Endometrium (tissue), 2 donors: ENCODE measurements around the gene BRI3BP.
"Not testable (repeated sequence)": the region's sequence is repeated elsewhere in the genome, so short reads cannot be mapped to it uniquely, and the experiment has no call there.

Source experiments
- FAIRE-seq: peaks from 2 replicates; lab custom pipeline; 2012; peaks lifted over from hg19 to GRCh38; lab: Jason Lieb, UNC
- donor health status: control.
- donor health status: control.

BRI3BP gene

GRCh38 chr12:125068391-125068790 is 74.9 kb downstream of the BRI3BP start:
- FAIRE-seq: no peak

- no peak for FAIRE-seq
These were observed 76.2 kb downstream of the BRI3BP start for GRCh38 chr12:125069616-125070015.

GRCh38 chr12:125070112-125070511 is 76.7 kb downstream of the BRI3BP start:
- FAIRE-seq: no peak

- FAIRE-seq: no peak
These were observed 77.4 kb downstream of the BRI3BP start for GRCh38 chr12:125070661-125071390.

GRCh38 chr12:125071456-125071855 is 78.0 kb downstream of the BRI3BP start:
- FAIRE-seq: no peak

- FAIRE-seq: no peak
These were observed 79.1 kb downstream of the BRI3BP start for GRCh38 chr12:125072496-125072895.

GRCh38 chr12:125074294-125074693 is 80.8 kb downstream of the BRI3BP start:
- FAIRE-seq: not testable (repeated sequence)

GRCh38 chr12:125076103-125076502 is 82.7 kb downstream of the BRI3BP start:
- no peak for FAIRE-seq

GRCh38 chr12:125079084-125079483 is 85.6 kb downstream of the BRI3BP start:
- no peak for FAIRE-seq

- no peak for FAIRE-seq
These were observed 86.5 kb downstream of the BRI3BP start for GRCh38 chr12:125079648-125080645.
